ENCODE data around the gene NHERF1.

NHERF1 gene

GRCh38 chr17:74749279-74750038 lies 1.0 kb downstream of the NHERF1 start:
- no peak for DNase-seq

- no peak for DNase-seq
Measured at GRCh38 chr17:74750039-74750326, 1.6 kb downstream of the NHERF1 start.

- DNase-seq, result no peak
Measured at GRCh38 chr17:74750327-74751069, 2.1 kb downstream of the NHERF1 start.

GRCh38 chr17:74752415-74752814 lies 4.0 kb downstream of the NHERF1 start:
- DNase-seq, result no peak

- no peak for DNase-seq
Measured at GRCh38 chr17:74752822-74753401, 4.5 kb downstream of the NHERF1 start.

- no peak for DNase-seq
Measured at GRCh38 chr17:74754832-74755231, 6.4 kb downstream of the NHERF1 start.

GRCh38 chr17:74755533-74755932 lies 7.1 kb downstream of the NHERF1 start:
- DNase-seq, result no peak

- DNase-seq, result no peak
Measured at GRCh38 chr17:74756891-74757290, 8.5 kb downstream of the NHERF1 start.

GRCh38 chr17:74757502-74757901 lies 9.1 kb downstream of the NHERF1 start:
- DNase-seq, result no peak

- DNase-seq, result no peak
Measured at GRCh38 chr17:74757931-74758847, 9.8 kb downstream of the NHERF1 start.

GRCh38 chr17:74758848-74759168 lies 10.4 kb downstream of the NHERF1 start:
- DNase-seq, result no peak

GRCh38 chr17:74759243-74759801 lies 10.9 kb downstream of the NHERF1 start:
- no peak for DNase-seq

- no peak for DNase-seq
Measured at GRCh38 chr17:74759941-74760340, 11.5 kb downstream of the NHERF1 start.

- DNase-seq, result no peak
Measured at GRCh38 chr17:74760404-74761105, 12.1 kb downstream of the NHERF1 start.

- DNase-seq, result no peak
Measured at GRCh38 chr17:74761419-74761818, 13.0 kb downstream of the NHERF1 start.

GRCh38 chr17:74761931-74762330 lies 13.5 kb downstream of the NHERF1 start:
- no peak for DNase-seq

- no peak for DNase-seq
Measured at GRCh38 chr17:74763565-74764387, 15.3 kb downstream of the NHERF1 start.

GRCh38 chr17:74764751-74765286 lies 16.4 kb downstream of the NHERF1 start:
- no peak for DNase-seq

- DNase-seq, result no peak
Measured at GRCh38 chr17:74766413-74766812, 18.0 kb downstream of the NHERF1 start.

GRCh38 chr17:74767111-74767516 lies 18.7 kb downstream of the NHERF1 start:
- no peak for DNase-seq
